Tibial nerve (tissue), 4 donors: ENCODE results near the gene RAB40C. TPM values are rescaled to one million over a fixed set of nuclear protein-coding genes. Genes with fewer than 3 reads are reported as not detected.

ENCODE experiments used
- DNase-seq, 2 donors: peaks; one replicate each; pipeline ENCODE4 v3.0.0-alpha.2; 2019; ENCODE audit warnings: low spot score in 2 of 2
- H3K27ac ChIP-seq, 4 donors: fragments of 200-600 bp; sonication (generic) in 3 of 4; one replicate each; pipeline ENCODE4 v1.5.1; 2017 to 2019; ENCODE audit warnings: mild to moderate bottlenecking in 1 of 4
- H3K27me3 ChIP-seq, 2 donors: fragments of 200-600 bp; sonication (generic) in 1 of 2; one replicate each; pipeline versions ENCODE4 v1.5.1 to v1.6.0; 2017 to 2019
- H3K36me3 ChIP-seq, 3 donors: fragments of 200-600 bp; sonication (generic); one replicate each; pipeline ENCODE4 v1.5.1; 2018 to 2019
- H3K4me1 ChIP-seq, 4 donors: fragments of 200-600 bp; sonication (generic) in 3 of 4; one replicate each; pipeline ENCODE4 v1.5.1; 2017 to 2019
- H3K4me3 ChIP-seq, 4 donors: fragments of 200-600 bp; sonication (generic) in 3 of 4; one replicate each; pipeline ENCODE4 v1.5.1; 2017 to 2019; ENCODE audit warnings: mild to moderate bottlenecking in 1 of 4, moderate library complexity in 1 of 4
- H3K9me3 ChIP-seq, 4 donors: fragments of 200-600 bp; sonication (generic) in 3 of 4; one replicate each; pipeline ENCODE4 v1.5.1; 2017 to 2019
- EP300 ChIP-seq, 2 donors: sonication (generic); formaldehyde crosslinking; IDR thresholded peaks; one replicate each; pipeline ENCODE4 v1.6.1; 2017; ENCODE audit warnings: antibody characterized with exemption in 2 of 2, mild to moderate bottlenecking in 1 of 2
- POLR2A ChIP-seq, 2 donors: fragments of 450-650 bp; IDR thresholded peaks; one replicate each; pipeline ENCODE4 v1.6.1; 2017; ENCODE audit warnings: antibody characterized with exemption in 2 of 2, mild to moderate bottlenecking in 2 of 2, moderate library complexity in 2 of 2
- WGBS, 2 donors: methylation state at CpG; one replicate each; pipeline ENCODE4 v1.1.5; 2018; 5-methylcytosine and 5-hydroxymethylcytosine counted together
- total RNA-seq, 4 donors: library from RNA; depleted of rRNA; stranded (reverse); fragments of >200 nt; gene quantifications; one replicate each; pipeline ENCODE4 v1.1.0, GENCODE V29; 2016
- TF ChIP-seq, protein P1 (sequence below), 5 experiments: fragments of 200-600 bp in 3 of 5; fragments of 450-650 bp in 2 of 5; sonication (generic) in 3 of 5; IDR thresholded peaks; one replicate each; pipeline ENCODE4 v1.5.1; 2016 to 2019; ENCODE audit warnings: antibody characterized with exemption in 5 of 5, mild to moderate bottlenecking in 3 of 5, moderate library complexity in 2 of 5

RAB40C gene
- total RNA-seq, 4 donors from 2014 or later = 21.1 to 30.6 (median 27.5) TPM

DNA sequence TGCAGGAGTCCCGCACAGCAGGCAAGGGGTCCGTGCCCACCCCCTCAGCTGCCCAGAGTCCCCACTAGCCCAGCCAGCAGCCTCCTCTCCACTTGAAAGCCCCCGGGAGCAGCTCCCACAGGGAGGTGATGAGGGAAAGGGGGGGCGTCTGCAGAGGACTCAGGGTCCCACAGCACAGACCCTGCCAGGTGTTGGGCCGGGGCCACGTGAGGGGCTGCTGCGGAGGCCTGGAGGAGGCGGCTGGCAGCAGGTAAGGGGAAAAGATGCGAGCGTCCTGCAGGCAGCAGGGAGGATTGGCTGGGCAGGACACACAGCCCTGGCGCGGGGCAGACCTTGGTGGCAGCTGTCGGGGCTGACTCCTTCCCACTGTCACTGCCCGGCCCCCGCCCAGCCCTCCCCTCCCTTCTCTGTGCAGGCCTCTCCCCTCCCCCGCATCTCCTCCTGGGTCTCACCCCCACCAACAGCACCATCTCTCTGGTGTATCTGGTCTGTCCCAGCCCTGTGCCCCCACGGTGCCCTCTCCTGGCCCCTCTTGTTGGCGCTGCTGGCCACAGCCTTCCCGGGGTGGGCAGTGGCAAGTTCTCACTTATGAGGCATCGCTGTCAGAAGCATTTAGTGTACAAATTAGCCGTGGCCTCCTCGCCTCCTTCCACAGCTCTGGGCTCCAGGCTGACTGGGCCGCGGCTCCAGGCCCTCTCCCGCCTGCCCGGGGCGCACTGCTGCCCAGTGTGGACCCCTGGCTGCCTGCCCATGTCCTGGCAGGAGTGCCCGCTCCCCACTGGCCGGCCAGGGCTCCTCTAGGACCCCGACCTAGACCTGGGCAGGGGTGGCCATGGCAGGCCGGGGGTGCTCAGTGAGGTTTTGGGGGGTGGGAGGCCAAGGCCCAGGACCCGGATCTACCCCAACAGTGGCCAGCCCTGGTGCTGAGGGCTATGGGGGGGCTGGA is 34.1 kb upstream of the RAB40C start:
- TF ChIP-seq POLR2A (IDR thresholded peaks at IDR 0.05) (no peak), EP300 (IDR thresholded peaks at IDR 0.05) (no peak)
- peaks cover 0 to 33% (median 9%) of the 10 kb centered on the region in 3 donors for H3K36me3 ChIP-seq
- WGBS, 2 donors = 78 to 80% methylated on average over 29 to 31 of the region's 32 CpGs
- peaks cover 0 to 20% of the 10 kb centered on the region in 2 donors for H3K27me3 ChIP-seq
- peaks cover 0 to 36% (median 6%) of the 10 kb centered on the region in 4 donors for H3K4me1 ChIP-seq
- H3K27ac ChIP-seq = no peak overlapping the region
- no peaks in the 10 kb centered on the region for H3K9me3 ChIP-seq
- no peak for DNase-seq
- H3K4me3 ChIP-seq = peak overlapping the region in 1 of 4 donors; percentile 44

GRCh38 chr16:556474-557173 is 33.2 kb upstream of the RAB40C start:
- peaks cover 0 to 25% (median 6%) of the 10 kb centered on the region in 3 donors for H3K36me3 ChIP-seq
- peaks cover 0 to 37% (median 6%) of the 10 kb centered on the region in 4 donors for H3K4me1 ChIP-seq
- WGBS, 2 donors = 85 to 89% methylated on average over 14 to 30 of the region's 32 CpGs
- TF ChIP-seq POLR2A (IDR thresholded peaks at IDR 0.05) = no peak
- TF ChIP-seq, protein P1, sequence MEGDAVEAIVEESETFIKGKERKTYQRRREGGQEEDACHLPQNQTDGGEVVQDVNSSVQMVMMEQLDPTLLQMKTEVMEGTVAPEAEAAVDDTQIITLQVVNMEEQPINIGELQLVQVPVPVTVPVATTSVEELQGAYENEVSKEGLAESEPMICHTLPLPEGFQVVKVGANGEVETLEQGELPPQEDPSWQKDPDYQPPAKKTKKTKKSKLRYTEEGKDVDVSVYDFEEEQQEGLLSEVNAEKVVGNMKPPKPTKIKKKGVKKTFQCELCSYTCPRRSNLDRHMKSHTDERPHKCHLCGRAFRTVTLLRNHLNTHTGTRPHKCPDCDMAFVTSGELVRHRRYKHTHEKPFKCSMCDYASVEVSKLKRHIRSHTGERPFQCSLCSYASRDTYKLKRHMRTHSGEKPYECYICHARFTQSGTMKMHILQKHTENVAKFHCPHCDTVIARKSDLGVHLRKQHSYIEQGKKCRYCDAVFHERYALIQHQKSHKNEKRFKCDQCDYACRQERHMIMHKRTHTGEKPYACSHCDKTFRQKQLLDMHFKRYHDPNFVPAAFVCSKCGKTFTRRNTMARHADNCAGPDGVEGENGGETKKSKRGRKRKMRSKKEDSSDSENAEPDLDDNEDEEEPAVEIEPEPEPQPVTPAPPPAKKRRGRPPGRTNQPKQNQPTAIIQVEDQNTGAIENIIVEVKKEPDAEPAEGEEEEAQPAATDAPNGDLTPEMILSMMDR (IDR thresholded peaks at IDR 0.05) = no peak
- no peak for TF ChIP-seq EP300 (IDR thresholded peaks at IDR 0.05)
- no peak overlapping the region for H3K4me3 ChIP-seq
- no peaks in the 10 kb centered on the region for H3K9me3 ChIP-seq
- DNase-seq = no peak
- peaks cover 0 to 28% of the 10 kb centered on the region in 2 donors for H3K27me3 ChIP-seq
- H3K27ac ChIP-seq = no peak overlapping the region

- no peak overlapping the region for H3K4me3 ChIP-seq
- peaks cover 0 to 37% (median 6%) of the 10 kb centered on the region in 4 donors for H3K4me1 ChIP-seq
- H3K9me3 ChIP-seq = no peaks in the 10 kb centered on the region
- peaks cover 0 to 35% of the 10 kb centered on the region in 2 donors for H3K27me3 ChIP-seq
- 65 to 66% methylated on average over 9 to 22 of the region's 23 CpGs for WGBS, 2 donors
- peaks cover 0 to 14% (median 0%) of the 10 kb centered on the region in 3 donors for H3K36me3 ChIP-seq
- no peak overlapping the region for H3K27ac ChIP-seq
- DNase-seq = no peak
- TF ChIP-seq POLR2A (IDR thresholded peaks at IDR 0.05) (no peak), EP300 (IDR thresholded peaks at IDR 0.05) (no peak)
- TF ChIP-seq, protein P1 (IDR thresholded peaks at IDR 0.05) = no peak
Observed at GRCh38 chr16:557463-558297, 32.2 kb upstream of the RAB40C start.

GRCh38 chr16:558298-559020 is 31.4 kb upstream of the RAB40C start:
- Histone ChIP-seq H3K9me3 (no peaks in the 10 kb centered on the region), H3K27me3 (peaks cover 0 to 43% of the 10 kb centered on the region in 2 donors), H3K36me3 (peaks cover 0 to 6% (median 0%) of the 10 kb centered on the region in 3 donors), H3K4me1 (peaks cover 0 to 37% (median 6%) of the 10 kb centered on the region in 4 donors), H3K4me3 (no peak overlapping the region), H3K27ac (no peak overlapping the region)
- no peak for TF ChIP-seq EP300 (IDR thresholded peaks at IDR 0.05)
- TF ChIP-seq POLR2A (IDR thresholded peaks at IDR 0.05) = no peak
- TF ChIP-seq, protein P1 (IDR thresholded peaks at IDR 0.05) = no peak
- 58 to 62% methylated on average over 18 to 21 of the region's 22 CpGs for WGBS, 2 donors
- no peak for DNase-seq
